Lower leg skin (tissue), 3 donors: ENCODE data around the gene PNLDC1.

Experiments used
- POLR2A ChIP-seq, 2 donors: fragments of 450-650 bp; IDR thresholded peaks; one replicate each; pipeline ENCODE4 v1.6.1; 2016 to 2017; ENCODE audit warnings: antibody characterized with exemption in 2 of 2, mild to moderate bottlenecking in 1 of 2, moderate library complexity in 1 of 2
- TF ChIP-seq, protein P1 (sequence below), 3 donors: fragments of 450-650 bp; IDR thresholded peaks; one replicate each; pipeline ENCODE4 v1.5.1; 2016; ENCODE audit warnings: antibody characterized with exemption in 3 of 3, mild to moderate bottlenecking in 3 of 3, moderate library complexity in 2 of 3

DNA sequence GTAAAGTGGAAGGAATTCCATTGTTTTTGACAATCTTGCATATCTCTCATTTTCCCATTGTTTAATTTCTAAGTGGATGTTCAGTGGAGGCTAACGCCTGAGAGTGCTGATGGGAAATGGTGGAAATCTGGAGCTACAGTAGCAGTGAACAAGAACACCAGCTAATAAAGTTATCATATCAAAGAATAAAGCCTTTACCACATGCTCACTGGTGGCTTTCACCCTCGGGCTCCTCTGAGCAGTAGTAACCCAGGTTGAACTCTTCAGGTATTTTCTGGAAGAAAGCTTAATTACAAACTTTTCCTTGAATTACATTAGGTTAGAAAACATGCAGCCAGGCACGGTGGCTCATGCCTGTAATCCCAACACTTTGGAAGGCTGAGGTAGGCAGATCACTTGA, 48.6 kb upstream of the PNLDC1 start:
- TF ChIP-seq, protein P1, sequence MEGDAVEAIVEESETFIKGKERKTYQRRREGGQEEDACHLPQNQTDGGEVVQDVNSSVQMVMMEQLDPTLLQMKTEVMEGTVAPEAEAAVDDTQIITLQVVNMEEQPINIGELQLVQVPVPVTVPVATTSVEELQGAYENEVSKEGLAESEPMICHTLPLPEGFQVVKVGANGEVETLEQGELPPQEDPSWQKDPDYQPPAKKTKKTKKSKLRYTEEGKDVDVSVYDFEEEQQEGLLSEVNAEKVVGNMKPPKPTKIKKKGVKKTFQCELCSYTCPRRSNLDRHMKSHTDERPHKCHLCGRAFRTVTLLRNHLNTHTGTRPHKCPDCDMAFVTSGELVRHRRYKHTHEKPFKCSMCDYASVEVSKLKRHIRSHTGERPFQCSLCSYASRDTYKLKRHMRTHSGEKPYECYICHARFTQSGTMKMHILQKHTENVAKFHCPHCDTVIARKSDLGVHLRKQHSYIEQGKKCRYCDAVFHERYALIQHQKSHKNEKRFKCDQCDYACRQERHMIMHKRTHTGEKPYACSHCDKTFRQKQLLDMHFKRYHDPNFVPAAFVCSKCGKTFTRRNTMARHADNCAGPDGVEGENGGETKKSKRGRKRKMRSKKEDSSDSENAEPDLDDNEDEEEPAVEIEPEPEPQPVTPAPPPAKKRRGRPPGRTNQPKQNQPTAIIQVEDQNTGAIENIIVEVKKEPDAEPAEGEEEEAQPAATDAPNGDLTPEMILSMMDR (IDR thresholded peaks at IDR 0.05): no peak
- TF ChIP-seq POLR2A (IDR thresholded peaks at IDR 0.05): no peak
